Spleen (tissue), 7 donors: ENCODE measurements around the gene BROX.
A peak's percentile ranks its signal among the peaks of the same experiment; 100 is the strongest.

Experiments
- POLR2A ChIP-seq, 3 donors: fragments of 450-650 bp; IDR thresholded peaks; one replicate each; pipeline ENCODE4 v1.5.1; 2017; ENCODE audit warnings: antibody characterized with exemption in 3 of 3, mild to moderate bottlenecking in 1 of 3
- POLR2AphosphoS5 ChIP-seq, 3 donors: sonication (generic); formaldehyde crosslinking; IDR thresholded peaks; one replicate each; pipeline ENCODE4 v1.5.1; 2017; ENCODE audit warnings: antibody characterized with exemption in 3 of 3
- TF ChIP-seq, protein P1 (sequence below), 11 experiments: fragments of 200-600 bp in 7 of 11; fragments of 450-650 bp in 4 of 11; sonication (generic) in 4 of 11; IDR thresholded peaks in 8 of 11; conservative IDR thresholded peaks in 3 of 11; 1 replicate in 7 of 11; 2 replicates in 4 of 11; pipeline versions ENCODE4 v1.4.0 to v1.8.0; 2016 to 2021; ENCODE audit warnings: antibody characterized with exemption in 11 of 11, inconsistent platforms in 4 of 11, mild to moderate bottlenecking in 1 of 11
- donor health status: DM: no; HTN: no; CAD: no; lungs with moderate emphysema.
- donor health status: DM: no; HTN: no; CAD: no.
- donor health status: DM: no; HTN: no; CAD: no.

DNA sequence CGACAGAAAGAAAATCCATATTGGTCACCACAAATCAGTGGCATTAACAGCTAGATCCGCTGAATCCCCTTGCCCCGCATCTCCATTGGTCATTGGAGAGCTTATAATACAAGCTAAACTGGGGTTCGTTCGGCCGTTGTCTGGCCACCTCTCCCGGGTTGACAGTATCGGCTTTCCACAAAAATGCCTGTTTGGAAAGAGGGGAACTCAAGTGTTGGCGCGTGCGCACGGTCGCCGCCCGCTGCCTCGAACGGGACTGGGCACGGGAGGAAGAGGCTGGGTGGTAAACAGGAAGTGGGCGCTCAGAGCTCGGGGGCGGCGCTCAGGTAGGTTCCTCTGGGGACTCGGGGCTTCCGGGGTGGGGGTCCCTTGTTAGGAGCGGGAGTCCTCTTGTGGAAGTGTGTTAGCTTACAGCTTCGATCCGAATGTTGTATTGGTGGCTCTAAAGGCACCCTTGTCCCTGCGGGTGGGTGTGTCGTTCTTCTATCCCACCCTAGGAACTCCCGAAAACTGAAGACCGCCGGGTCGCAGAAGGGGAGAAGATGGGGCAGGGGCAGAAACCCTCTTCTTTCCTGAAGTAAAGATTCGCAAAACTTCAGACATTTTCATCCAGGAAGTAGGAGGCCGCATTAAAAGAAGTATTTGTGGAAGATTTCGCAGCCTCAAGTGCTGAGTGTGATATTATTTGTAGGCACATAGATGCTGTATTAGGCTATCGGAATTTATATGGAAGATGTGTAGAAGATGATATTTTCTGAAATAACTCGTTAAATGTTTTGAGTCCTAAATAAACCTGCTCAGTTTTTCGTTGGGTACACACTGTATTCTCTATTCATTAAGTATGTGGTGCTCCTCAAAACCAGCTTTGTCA, 962 bp downstream of the BROX start:
- TF ChIP-seq POLR2AphosphoS5 (IDR thresholded peaks at IDR 0.05) (peak; percentile 97), POLR2A (IDR thresholded peaks at IDR 0.05) (peak in 1 of 3 donors; percentile 25)
- TF ChIP-seq, protein P1, sequence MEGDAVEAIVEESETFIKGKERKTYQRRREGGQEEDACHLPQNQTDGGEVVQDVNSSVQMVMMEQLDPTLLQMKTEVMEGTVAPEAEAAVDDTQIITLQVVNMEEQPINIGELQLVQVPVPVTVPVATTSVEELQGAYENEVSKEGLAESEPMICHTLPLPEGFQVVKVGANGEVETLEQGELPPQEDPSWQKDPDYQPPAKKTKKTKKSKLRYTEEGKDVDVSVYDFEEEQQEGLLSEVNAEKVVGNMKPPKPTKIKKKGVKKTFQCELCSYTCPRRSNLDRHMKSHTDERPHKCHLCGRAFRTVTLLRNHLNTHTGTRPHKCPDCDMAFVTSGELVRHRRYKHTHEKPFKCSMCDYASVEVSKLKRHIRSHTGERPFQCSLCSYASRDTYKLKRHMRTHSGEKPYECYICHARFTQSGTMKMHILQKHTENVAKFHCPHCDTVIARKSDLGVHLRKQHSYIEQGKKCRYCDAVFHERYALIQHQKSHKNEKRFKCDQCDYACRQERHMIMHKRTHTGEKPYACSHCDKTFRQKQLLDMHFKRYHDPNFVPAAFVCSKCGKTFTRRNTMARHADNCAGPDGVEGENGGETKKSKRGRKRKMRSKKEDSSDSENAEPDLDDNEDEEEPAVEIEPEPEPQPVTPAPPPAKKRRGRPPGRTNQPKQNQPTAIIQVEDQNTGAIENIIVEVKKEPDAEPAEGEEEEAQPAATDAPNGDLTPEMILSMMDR (IDR thresholded peaks at IDR 0.05 in 8 of 11, conservative IDR thresholded peaks at IDR 0.05 in 3 of 11) = no peak
